GM12891 (cell line): ENCODE measurements around the gene EIF3D.

ENCODE experiments used
- PAX5 ChIP-seq: IDR thresholded peaks from 2 replicates; pipeline ENCODE4 v1.6.1; 2011; ENCODE audit warnings: low read length, moderate library complexity, mild to moderate bottlenecking; ENCODE audit not compliant: insufficient read depth, severe bottlenecking
- POLR2A ChIP-seq: IDR thresholded peaks from 2 replicates; pipeline ENCODE4 v1.6.1; 2011; ENCODE audit warnings: low read depth, low read length, control low read depth
- POLR2AphosphoS5 ChIP-seq: IDR thresholded peaks from 2 replicates; pipeline ENCODE4 v1.6.1; 2011; ENCODE audit warnings: low read depth, low read length, control low read depth
- SPI1 ChIP-seq: IDR thresholded peaks from 2 replicates; pipeline ENCODE4 v1.6.1; 2011; ENCODE audit warnings: low read depth, low read length, control low read depth
- TAF1 ChIP-seq: IDR thresholded peaks from 2 replicates; pipeline ENCODE4 v1.6.1; 2011; ENCODE audit warnings: low read depth, low read length, control low read depth

DNA sequence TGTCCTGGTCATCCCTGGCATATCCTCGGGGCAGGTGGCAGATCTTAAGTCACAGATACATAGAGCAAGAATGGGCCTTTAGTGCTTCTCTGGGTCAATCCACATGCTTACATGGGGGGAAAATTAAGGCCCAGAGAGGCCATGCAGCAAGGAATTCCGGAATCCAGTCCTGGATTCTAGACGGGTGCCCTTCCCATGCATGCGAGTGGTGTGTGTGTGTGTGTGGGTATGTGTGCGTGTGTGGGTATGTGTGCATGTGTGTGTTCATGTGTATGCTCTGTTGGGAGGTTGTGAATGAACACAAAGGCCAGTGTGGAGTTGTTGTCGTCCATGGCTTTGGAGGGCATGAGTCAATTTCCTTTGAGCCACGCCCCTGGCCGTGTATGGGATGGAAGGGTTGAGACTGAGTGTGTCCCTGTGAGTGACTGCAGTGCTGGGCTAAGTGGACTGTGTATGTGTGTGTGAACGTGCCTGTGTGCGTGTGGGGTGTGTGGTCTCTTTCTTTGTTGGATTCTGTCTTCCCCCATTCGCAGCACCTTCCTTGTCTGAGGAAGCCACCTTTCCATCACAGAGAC lies 33.4 kb upstream of the EIF3D start:
- no peak for TF ChIP-seq POLR2A
- TF ChIP-seq TAF1: no peak
- TF ChIP-seq POLR2AphosphoS5: no peak
- no peak for TF ChIP-seq SPI1
- no peak for TF ChIP-seq PAX5
